Effector memory CD4-positive, alpha-beta T cell (primary cell): ENCODE measurements around the gene C22orf31.

Experiments used
- DNase-seq, 3 donors: peaks; one replicate each; pipeline ENCODE4 v3.0.0-alpha.2; 2020
- H3K27ac ChIP-seq: 2 replicates; pipeline ENCODE4 v1.7.0; 2013; ENCODE audit warnings: mild to moderate bottlenecking, low read length, moderate library complexity; ENCODE audit not compliant: insufficient read depth, poor library complexity, severe bottlenecking
- H3K27me3 ChIP-seq: replicated peaks from 2 replicates; pipeline ENCODE4 v1.7.0; 2013; ENCODE audit warnings: mild to moderate bottlenecking, low read length; ENCODE audit not compliant: insufficient read depth, control insufficient read depth, poor library complexity, severe bottlenecking
- H3K36me3 ChIP-seq: 2 replicates; pipeline ENCODE4 v1.7.0; 2013; ENCODE audit warnings: mild to moderate bottlenecking, low read length, moderate library complexity; ENCODE audit not compliant: control insufficient read depth, insufficient read depth
- H3K4me1 ChIP-seq: 2 replicates; pipeline ENCODE4 v1.7.0; 2013; ENCODE audit warnings: low read length, mild to moderate bottlenecking; ENCODE audit not compliant: control insufficient read depth, insufficient read depth, poor library complexity, severe bottlenecking
- H3K4me3 ChIP-seq: 2 replicates; pipeline ENCODE4 v1.7.0; 2013; ENCODE audit warnings: low read length, low read depth, mild to moderate bottlenecking; ENCODE audit not compliant: insufficient read depth, poor library complexity, severe bottlenecking
- H3K9me3 ChIP-seq: 2 replicates; pipeline ENCODE4 v1.7.0; 2013; ENCODE audit warnings: mild to moderate bottlenecking, low read length, moderate library complexity; ENCODE audit not compliant: control insufficient read depth
- total RNA-seq, 3 donors: gene quantifications; one replicate each; lab custom pipeline; 2026; lab: John Stamatoyannopoulos, UW

Gene C22orf31
- 0 reads per million in 3 donors for total RNA-seq

- H3K27ac ChIP-seq: no peak within 1 kb of the TSS
- peaks cover 4% of the 10 kb centered on the region for H3K4me1 ChIP-seq
- DNase-seq: no peak
- H3K4me3 ChIP-seq: no peak within 1 kb of the TSS
- H3K36me3 ChIP-seq: no peaks in the 10 kb centered on the region
- no peaks in the 10 kb centered on the region for H3K27me3 ChIP-seq
- no peaks in the 10 kb centered on the region for H3K9me3 ChIP-seq
Measured at GRCh38 chr22:29061773-29062172, at the start of gene C22orf31. C22orf31 (minus strand) TSS chr22:29061831; CDS start chr22:29061792, 39 bp downstream.

GRCh38 chr22:29110946-29111345 is 49.3 kb upstream of the C22orf31 start:
- DNase-seq: no peak
- Histone ChIP-seq H3K4me3 (no peak overlapping the region), H3K27me3 (no peaks in the 10 kb centered on the region), H3K36me3 (no peaks in the 10 kb centered on the region), H3K27ac (no peak overlapping the region), H3K9me3 (no peaks in the 10 kb centered on the region), H3K4me1 (no peaks in the 10 kb centered on the region)

DNA sequence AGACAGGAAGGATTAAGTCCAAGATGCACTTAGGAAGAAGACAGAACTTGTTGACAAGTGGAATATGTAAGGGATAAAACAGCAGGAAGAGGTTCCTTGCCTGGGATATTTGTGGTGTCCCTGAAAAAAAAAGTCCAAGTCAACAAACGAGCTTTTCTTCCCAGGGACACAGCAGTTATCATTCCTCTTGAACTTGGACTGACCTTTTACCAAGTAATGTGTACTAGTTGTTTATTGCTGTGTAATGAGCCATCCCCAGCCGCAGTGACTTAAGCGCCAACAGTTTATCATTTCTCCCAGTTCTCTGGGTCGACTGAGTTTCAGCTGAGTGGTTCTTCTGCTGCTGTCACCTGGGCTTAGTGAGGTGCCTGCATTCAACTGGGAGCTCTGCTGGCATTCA is 48.2 kb upstream of the C22orf31 start:
- H3K4me3 ChIP-seq: no peak overlapping the region
- DNase-seq: no peak
- no peaks in the 10 kb centered on the region for H3K4me1 ChIP-seq
- no peaks in the 10 kb centered on the region for H3K9me3 ChIP-seq
- H3K36me3 ChIP-seq: no peaks in the 10 kb centered on the region
- no peak overlapping the region for H3K27ac ChIP-seq
- H3K27me3 ChIP-seq: no peaks in the 10 kb centered on the region

GRCh38 chr22:29108137-29108536 is 46.5 kb upstream of the C22orf31 start:
- Histone ChIP-seq H3K36me3 (no peaks in the 10 kb centered on the region), H3K27ac (no peak overlapping the region), H3K27me3 (no peaks in the 10 kb centered on the region), H3K4me3 (no peak overlapping the region), H3K9me3 (no peaks in the 10 kb centered on the region), H3K4me1 (no peaks in the 10 kb centered on the region)
- DNase-seq: no peak

GRCh38 chr22:29106839-29107238 is 45.2 kb upstream of the C22orf31 start:
- Histone ChIP-seq H3K4me1 (no peaks in the 10 kb centered on the region), H3K36me3 (no peaks in the 10 kb centered on the region), H3K4me3 (no peak overlapping the region), H3K27ac (no peak overlapping the region), H3K9me3 (no peaks in the 10 kb centered on the region), H3K27me3 (no peaks in the 10 kb centered on the region)
- DNase-seq: no peak

GRCh38 chr22:29105468-29105867 is 43.8 kb upstream of the C22orf31 start:
- Histone ChIP-seq H3K36me3 (no peaks in the 10 kb centered on the region), H3K9me3 (no peaks in the 10 kb centered on the region), H3K4me3 (no peak overlapping the region), H3K27me3 (no peaks in the 10 kb centered on the region), H3K27ac (no peak overlapping the region), H3K4me1 (no peaks in the 10 kb centered on the region)
- no peak for DNase-seq

- Histone ChIP-seq H3K9me3 (no peaks in the 10 kb centered on the region), H3K27ac (no peak overlapping the region), H3K4me3 (no peak overlapping the region), H3K36me3 (no peaks in the 10 kb centered on the region), H3K27me3 (no peaks in the 10 kb centered on the region), H3K4me1 (no peaks in the 10 kb centered on the region)
- DNase-seq: no peak
Measured at GRCh38 chr22:29103121-29103520, 41.5 kb upstream of the C22orf31 start.

- Histone ChIP-seq H3K4me1 (no peaks in the 10 kb centered on the region), H3K27me3 (no peaks in the 10 kb centered on the region), H3K36me3 (no peaks in the 10 kb centered on the region), H3K4me3 (no peak overlapping the region), H3K9me3 (no peaks in the 10 kb centered on the region), H3K27ac (no peak overlapping the region)
- DNase-seq: no peak
Measured at GRCh38 chr22:29102300-29102699, 40.7 kb upstream of the C22orf31 start.

- H3K9me3 ChIP-seq: no peaks in the 10 kb centered on the region
- H3K4me1 ChIP-seq: no peaks in the 10 kb centered on the region
- no peaks in the 10 kb centered on the region for H3K36me3 ChIP-seq
- H3K27ac ChIP-seq: no peak overlapping the region
- no peak overlapping the region for H3K4me3 ChIP-seq
- no peaks in the 10 kb centered on the region for H3K27me3 ChIP-seq
- no peak for DNase-seq
Measured at GRCh38 chr22:29098296-29098695, 36.7 kb upstream of the C22orf31 start.

GRCh38 chr22:29096736-29097669 is 35.4 kb upstream of the C22orf31 start:
- Histone ChIP-seq H3K4me1 (no peaks in the 10 kb centered on the region), H3K4me3 (no peak overlapping the region), H3K27ac (no peak overlapping the region), H3K27me3 (no peaks in the 10 kb centered on the region), H3K9me3 (no peaks in the 10 kb centered on the region), H3K36me3 (no peaks in the 10 kb centered on the region)
- DNase-seq: no peak
